Progenitor cell of endocrine pancreas (in vitro differentiated cells): Measurements from ENCODE around the gene OSBPL6. TPM values are rescaled to one million over a fixed set of nuclear protein-coding genes. Genes with fewer than 3 reads are reported as not detected.
"Not testable (repeated sequence)": the region's sequence is repeated elsewhere in the genome, so short reads cannot be mapped to it uniquely, and the experiment has no call there.

Source experiments
- DNase-seq: peaks from one replicate; pipeline ENCODE4 v3.0.0; 2021; ENCODE audit warnings: low spot score; ENCODE audit not compliant: unreplicated experiment
- H3K27ac Mint-ChIP-seq: 2 replicates; pipeline ENCODE4 v1.8.0; 2021; ENCODE audit warnings: mild to moderate bottlenecking, moderate library complexity, mixed read lengths
- H3K27me3 Mint-ChIP-seq: 2 replicates; pipeline ENCODE4 v1.8.0; 2021; ENCODE audit warnings: mixed read lengths
- H3K36me3 Mint-ChIP-seq: 2 replicates; pipeline ENCODE4 v1.8.0; 2022; ENCODE audit warnings: mixed read lengths; ENCODE audit not compliant: insufficient read depth
- H3K4me1 Mint-ChIP-seq: 2 replicates; pipeline ENCODE4 v1.8.0; 2021; ENCODE audit warnings: low read depth, mixed read lengths
- H3K4me3 Mint-ChIP-seq: 2 replicates; pipeline ENCODE4 v1.8.0; 2021; ENCODE audit warnings: low read depth, mild to moderate bottlenecking, moderate library complexity, mixed read lengths
- H3K9me3 Mint-ChIP-seq: 2 replicates; pipeline ENCODE4 v1.8.0; 2021; ENCODE audit warnings: low read depth, mixed read lengths
- total RNA-seq: library from RNA; stranded (reverse); gene quantifications from 2 replicates; pipeline ENCODE4 v1.2.1, GENCODE V29; 2021
- TF ChIP-seq, protein P1 (sequence below): fragments of 200-600 bp; sonication (generic); IDR thresholded peaks from one replicate; pipeline ENCODE4 v1.5.0; 2021; ENCODE audit warnings: antibody characterized with exemption, mild to moderate bottlenecking; ENCODE audit not compliant: unreplicated experiment

The OSBPL6 gene
- total RNA-seq, 1 donor from 2014 or later, result 2.4 TPM

DNA sequence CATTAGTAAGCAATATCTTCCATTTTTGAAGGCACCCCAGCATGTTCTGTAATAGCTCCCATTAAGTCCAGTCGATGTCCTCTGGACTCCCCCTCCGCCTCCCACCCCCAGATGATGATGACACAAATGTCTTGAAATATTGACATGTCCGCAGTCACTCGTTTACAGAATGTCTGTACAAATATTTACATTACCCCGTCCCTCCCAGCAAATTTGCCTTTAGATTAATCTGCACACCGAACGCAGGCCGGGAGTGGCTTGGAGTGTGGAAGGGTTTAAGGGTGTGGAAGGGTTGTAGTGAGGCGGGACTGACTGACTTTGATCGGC, 853 bp upstream of the OSBPL6 start:
- peaks cover 9% of the 10 kb centered on the region for H3K4me1 Mint-ChIP-seq
- H3K27ac Mint-ChIP-seq, result peak overlapping the region; percentile 69
- H3K36me3 Mint-ChIP-seq, result no peaks in the 10 kb centered on the region
- H3K27me3 Mint-ChIP-seq, result peaks cover 58% of the 10 kb centered on the region
- no peaks in the 10 kb centered on the region for H3K9me3 Mint-ChIP-seq
- H3K4me3 Mint-ChIP-seq, result peak overlapping the region; percentile 78
- TF ChIP-seq, protein P1, sequence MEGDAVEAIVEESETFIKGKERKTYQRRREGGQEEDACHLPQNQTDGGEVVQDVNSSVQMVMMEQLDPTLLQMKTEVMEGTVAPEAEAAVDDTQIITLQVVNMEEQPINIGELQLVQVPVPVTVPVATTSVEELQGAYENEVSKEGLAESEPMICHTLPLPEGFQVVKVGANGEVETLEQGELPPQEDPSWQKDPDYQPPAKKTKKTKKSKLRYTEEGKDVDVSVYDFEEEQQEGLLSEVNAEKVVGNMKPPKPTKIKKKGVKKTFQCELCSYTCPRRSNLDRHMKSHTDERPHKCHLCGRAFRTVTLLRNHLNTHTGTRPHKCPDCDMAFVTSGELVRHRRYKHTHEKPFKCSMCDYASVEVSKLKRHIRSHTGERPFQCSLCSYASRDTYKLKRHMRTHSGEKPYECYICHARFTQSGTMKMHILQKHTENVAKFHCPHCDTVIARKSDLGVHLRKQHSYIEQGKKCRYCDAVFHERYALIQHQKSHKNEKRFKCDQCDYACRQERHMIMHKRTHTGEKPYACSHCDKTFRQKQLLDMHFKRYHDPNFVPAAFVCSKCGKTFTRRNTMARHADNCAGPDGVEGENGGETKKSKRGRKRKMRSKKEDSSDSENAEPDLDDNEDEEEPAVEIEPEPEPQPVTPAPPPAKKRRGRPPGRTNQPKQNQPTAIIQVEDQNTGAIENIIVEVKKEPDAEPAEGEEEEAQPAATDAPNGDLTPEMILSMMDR, result no peak
- DNase-seq, result no peak

DNA sequence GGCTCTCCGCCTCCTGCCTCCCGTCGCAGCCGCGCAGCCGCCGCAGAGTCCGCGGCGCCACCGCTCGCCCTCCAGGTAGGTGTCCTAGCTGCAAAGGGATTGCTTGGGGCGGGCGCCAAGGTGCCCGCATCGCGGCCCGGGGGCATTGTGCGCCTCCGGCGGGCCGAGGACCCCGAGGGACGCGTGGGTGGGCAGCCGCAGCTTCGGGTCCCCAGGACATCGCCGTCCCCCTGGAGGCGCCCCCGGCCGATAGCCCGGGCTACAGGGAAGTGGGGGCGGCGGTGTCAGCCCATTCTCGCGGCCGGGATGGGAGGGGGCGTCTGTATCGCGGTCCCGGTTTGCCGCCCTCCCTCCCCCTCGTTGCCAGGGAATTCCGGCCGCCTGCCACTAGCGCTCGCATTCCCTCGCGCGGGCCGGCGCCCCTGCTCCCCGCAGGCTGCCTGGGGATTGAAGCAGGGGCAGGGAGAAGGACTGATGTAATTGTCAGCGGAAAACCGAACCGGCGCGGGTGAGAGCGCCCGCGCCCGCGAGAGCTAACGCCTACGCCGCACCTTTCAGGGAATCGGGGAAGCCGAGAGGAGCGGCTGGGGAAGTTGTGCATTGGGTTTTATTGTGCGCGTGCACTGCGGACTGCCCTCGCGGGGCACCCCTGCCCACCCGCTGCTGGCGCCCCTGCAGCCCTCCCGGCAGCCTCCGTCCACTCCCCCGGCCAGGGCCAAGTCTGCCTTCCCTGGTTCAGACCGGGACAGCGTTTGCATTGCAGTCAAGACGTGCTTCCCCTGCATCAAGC, 483 bp downstream of the OSBPL6 start:
- peaks cover 57% of the 10 kb centered on the region for H3K27me3 Mint-ChIP-seq
- peaks cover 9% of the 10 kb centered on the region for H3K4me1 Mint-ChIP-seq
- H3K9me3 Mint-ChIP-seq, result no peaks in the 10 kb centered on the region
- TF ChIP-seq, protein P1, result no peak
- peak overlapping the region; percentile 77 for H3K4me3 Mint-ChIP-seq
- H3K27ac Mint-ChIP-seq, result peak overlapping the region; percentile 62
- no peaks in the 10 kb centered on the region for H3K36me3 Mint-ChIP-seq
- peak; percentile 36 for DNase-seq

DNA sequence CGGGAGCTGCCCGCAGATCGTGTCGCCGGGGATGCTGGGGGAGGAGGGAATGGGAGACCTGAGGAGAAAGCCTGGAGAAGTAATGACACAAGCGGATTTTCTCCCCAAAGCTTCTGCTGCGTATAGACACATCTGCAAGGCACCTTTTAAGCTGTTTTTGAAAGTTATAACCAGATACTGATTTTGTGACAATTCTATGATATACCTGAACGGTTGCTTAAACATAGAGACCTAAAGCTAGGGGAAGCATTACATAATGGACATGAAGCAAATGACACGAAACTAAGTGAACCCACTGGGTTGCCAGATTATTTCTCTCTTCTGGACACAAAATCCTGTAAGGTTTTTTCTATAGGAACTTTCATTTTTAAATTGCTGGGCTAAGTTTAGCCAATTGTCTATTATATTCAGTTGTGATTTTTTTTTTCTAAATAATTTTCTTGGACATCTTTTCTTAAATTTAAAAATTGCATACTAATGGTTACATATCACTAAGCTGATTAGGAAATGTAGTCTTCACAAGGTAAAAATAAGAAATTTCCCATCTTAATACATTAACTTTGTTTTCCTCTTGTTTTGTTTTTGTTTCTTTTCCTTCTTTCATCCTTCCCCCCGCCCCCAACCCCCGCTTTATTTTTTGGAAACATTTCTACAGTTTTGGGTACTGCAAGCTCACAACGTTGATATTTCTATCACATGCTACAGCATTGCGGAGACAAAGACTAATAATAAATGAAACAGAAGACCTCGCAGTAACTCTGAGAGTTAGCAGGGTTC, 1.3 kb downstream of the OSBPL6 start:
- peak overlapping the region; percentile 62 for H3K27ac Mint-ChIP-seq
- DNase-seq, result no peak
- peaks cover 9% of the 10 kb centered on the region for H3K4me1 Mint-ChIP-seq
- H3K36me3 Mint-ChIP-seq, result no peaks in the 10 kb centered on the region
- H3K9me3 Mint-ChIP-seq, result no peaks in the 10 kb centered on the region
- TF ChIP-seq, protein P1, result no peak
- peak overlapping the region; percentile 77 for H3K4me3 Mint-ChIP-seq
- peaks cover 52% of the 10 kb centered on the region for H3K27me3 Mint-ChIP-seq

DNA sequence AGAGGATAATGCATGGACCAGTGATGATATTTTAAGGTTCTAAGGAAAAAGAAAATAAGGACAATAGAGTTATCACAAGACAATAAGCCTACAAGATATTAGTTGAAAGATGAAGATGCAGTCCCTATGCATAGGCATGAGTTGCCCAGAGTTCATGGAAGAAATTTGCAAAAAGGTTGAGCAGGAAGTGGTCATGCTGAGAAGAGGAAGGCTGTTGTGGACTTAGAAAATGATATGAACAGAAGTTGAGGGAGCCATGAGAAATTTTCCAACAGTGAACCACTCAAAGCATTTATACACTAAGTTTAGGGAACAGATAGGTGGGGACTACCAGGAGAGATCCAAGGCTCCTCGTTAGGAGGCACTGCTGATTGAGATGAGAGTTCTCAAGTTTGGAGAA, 3.5 kb downstream of the OSBPL6 start:
- Mint-ChIP-seq H3K4me1 (peaks cover 9% of the 10 kb centered on the region), H3K9me3 (no peaks in the 10 kb centered on the region), H3K36me3 (no peaks in the 10 kb centered on the region), H3K4me3 (no peak overlapping the region), H3K27ac (no peak overlapping the region), H3K27me3 (peaks cover 33% of the 10 kb centered on the region)
- no peak for DNase-seq
- TF ChIP-seq, protein P1, result no peak

DNA sequence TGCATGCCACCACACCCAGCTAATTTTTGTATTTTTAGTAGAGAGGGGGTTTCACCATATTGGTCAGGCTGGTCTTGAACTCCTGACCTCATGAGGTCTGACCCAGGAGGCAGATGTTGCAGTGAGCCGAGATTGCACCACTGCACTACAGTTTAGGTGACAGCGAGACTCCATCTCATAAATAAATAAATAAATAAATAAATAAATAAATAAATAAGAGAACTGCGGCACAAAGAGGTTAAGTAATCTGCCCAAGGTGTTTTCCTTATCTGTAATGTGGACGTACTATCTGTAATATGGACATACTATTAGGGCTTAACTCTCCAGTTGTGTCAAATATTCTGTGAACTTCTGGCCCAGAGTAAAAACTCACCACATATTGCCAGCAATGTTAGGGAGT, 4.1 kb downstream of the OSBPL6 start:
- H3K36me3 Mint-ChIP-seq, H3K9me3 Mint-ChIP-seq, H3K4me1 Mint-ChIP-seq, DNase-seq, H3K4me3 Mint-ChIP-seq, H3K27ac Mint-ChIP-seq: not testable (repeated sequence)
- peaks cover 26% of the 10 kb centered on the region for H3K27me3 Mint-ChIP-seq

DNA sequence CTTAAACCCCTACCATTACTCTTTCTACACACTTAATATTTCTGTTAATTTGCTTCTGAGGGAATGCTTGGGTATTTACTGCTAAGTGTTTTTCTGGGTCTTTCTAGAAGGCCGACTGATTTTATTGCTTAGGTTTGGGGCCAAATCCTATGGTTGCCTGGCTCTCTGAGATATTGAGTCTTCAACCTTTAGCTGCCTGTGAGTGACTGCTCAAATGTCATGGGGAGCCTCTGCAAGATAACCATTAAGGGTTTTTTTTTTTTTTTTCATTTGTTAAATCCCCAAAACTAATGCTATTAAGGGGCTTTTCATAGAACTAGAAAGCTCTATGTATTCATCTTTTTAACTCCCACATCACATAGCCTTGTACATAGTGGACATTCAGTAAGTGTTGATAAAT, 5.0 kb downstream of the OSBPL6 start:
- Mint-ChIP-seq H3K36me3 (no peaks in the 10 kb centered on the region), H3K4me1 (peaks cover 5% of the 10 kb centered on the region), H3K27me3 (peaks cover 23% of the 10 kb centered on the region), H3K9me3 (no peaks in the 10 kb centered on the region), H3K27ac (no peak overlapping the region), H3K4me3 (no peak overlapping the region)
- TF ChIP-seq, protein P1, result no peak
- DNase-seq, result no peak
